HT1080 (cell line): ENCODE data around the gene PRCP. TPM values are rescaled to one million over a fixed set of nuclear protein-coding genes. Genes with fewer than 3 reads are reported as not detected.

ENCODE experiments used
- DNase-seq: peaks from one replicate; pipeline ENCODE4 v3.0.0-alpha.2; 2015; ENCODE audit warnings: low read depth
- total RNA-seq: library from RNA; depleted of rRNA; stranded (reverse); fragments of >200 nt; shearing (Covaris generic); gene quantifications from 2 replicates; pipeline ENCODE4 v1.2.3, GENCODE V29; 2014; rRNA removed

PRCP gene
- total RNA-seq, 1 experiment from 2014 or later = 31.0 TPM

GRCh38 chr11:82787981-82788380 lies 112.2 kb downstream of the PRCP start:
- no peak for DNase-seq

GRCh38 chr11:82786836-82787235 lies 113.4 kb downstream of the PRCP start:
- no peak for DNase-seq

GRCh38 chr11:82786001-82786400 lies 114.2 kb downstream of the PRCP start:
- DNase-seq = no peak

- DNase-seq = no peak
These were observed 117.3 kb downstream of the PRCP start for GRCh38 chr11:82782825-82783374.

GRCh38 chr11:82778776-82779175 lies 121.5 kb downstream of the PRCP start:
- no peak for DNase-seq

- peak; percentile 48 for DNase-seq
These were observed 123.9 kb downstream of the PRCP start for GRCh38 chr11:82776377-82776776.

GRCh38 chr11:82775736-82776346 lies 124.4 kb downstream of the PRCP start:
- peak; percentile 74 for DNase-seq

- DNase-seq = no peak
These were observed 125.0 kb downstream of the PRCP start for GRCh38 chr11:82775218-82775617.

Other genes starting within 250 kb of the PRCP start
- gene FAM181B, start 166.6 kb downstream of the PRCP start, total RNA-seq = not detected in 2 replicates
- 19.3 and 24.6 TPM in 2 replicates for gene DDIAS, start 1.3 kb upstream of the PRCP start, total RNA-seq
- gene RAB30, start 171.5 kb upstream of the PRCP start, total RNA-seq = 3.2 and 6.0 TPM in 2 replicates